SK-N-SH treated with all-trans-retinoic acid at 6 μM for 48 hours (cell line): ENCODE measurements around the gene COIL.

Experiments used
- ESRRG ChIP-seq: fragments of 250-450 bp; sonication (Bioruptor Pico); IDR thresholded peaks from 2 replicates; pipeline ENCODE4 v1.6.1; 2021; ENCODE audit warnings: mild to moderate bottlenecking
- RARB ChIP-seq: fragments of 250-450 bp; sonication (Bioruptor Pico); IDR thresholded peaks from 2 replicates; pipeline ENCODE4 v1.8.0; 2021; ENCODE audit warnings: mild to moderate bottlenecking, moderate library complexity
- TF ChIP-seq, protein P1 (sequence below): fragments of 250-450 bp; sonication (Bioruptor Pico); IDR thresholded peaks from 2 replicates; pipeline ENCODE4 v1.5.1; 2020; ENCODE audit warnings: low read depth, mild to moderate bottlenecking, moderate library complexity

DNA sequence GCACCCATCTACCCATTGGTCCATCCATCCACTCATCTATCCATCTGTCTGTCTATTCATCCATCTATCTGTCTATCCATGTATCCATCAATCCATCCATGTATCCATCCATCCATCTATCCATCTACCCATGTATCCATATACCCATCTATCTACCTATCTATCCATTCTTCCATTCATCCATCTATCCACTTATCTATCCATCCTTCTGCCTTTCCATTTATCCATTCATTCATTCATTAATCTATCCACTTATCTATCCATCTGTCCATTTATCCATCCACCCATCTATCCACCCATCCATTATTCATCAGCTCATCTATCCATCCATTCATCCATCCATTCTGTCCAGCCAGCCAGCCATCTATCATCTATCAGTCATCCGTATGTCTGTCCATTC is 68.5 kb downstream of the COIL start:
- TF ChIP-seq, protein P1, sequence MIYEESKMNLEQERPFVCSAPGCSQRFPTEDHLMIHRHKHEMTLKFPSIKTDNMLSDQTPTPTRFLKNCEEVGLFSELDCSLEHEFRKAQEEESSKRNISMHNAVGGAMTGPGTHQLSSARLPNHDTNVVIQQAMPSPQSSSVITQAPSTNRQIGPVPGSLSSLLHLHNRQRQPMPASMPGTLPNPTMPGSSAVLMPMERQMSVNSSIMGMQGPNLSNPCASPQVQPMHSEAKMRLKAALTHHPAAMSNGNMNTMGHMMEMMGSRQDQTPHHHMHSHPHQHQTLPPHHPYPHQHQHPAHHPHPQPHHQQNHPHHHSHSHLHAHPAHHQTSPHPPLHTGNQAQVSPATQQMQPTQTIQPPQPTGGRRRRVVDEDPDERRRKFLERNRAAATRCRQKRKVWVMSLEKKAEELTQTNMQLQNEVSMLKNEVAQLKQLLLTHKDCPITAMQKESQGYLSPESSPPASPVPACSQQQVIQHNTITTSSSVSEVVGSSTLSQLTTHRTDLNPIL (CRISPR knock-in tag) = no peak
- TF ChIP-seq RARB (no peak), ESRRG (CRISPR knock-in tag) (no peak)
